Stimulated activated CD8-positive, alpha-beta memory T cell treated with anti-CD3 and anti-CD28 coated beads, Interleukin-2, amount 100 ng/mL, for 48 hours (primary cell): ENCODE data around the gene CDK11A.

Experiments used
- DNase-seq, 2 donors: peaks; one replicate each; pipeline ENCODE4 v3.0.0-alpha.2; 2020; ENCODE audit warnings: low read depth in 2 of 2

The CDK11A gene

DNA sequence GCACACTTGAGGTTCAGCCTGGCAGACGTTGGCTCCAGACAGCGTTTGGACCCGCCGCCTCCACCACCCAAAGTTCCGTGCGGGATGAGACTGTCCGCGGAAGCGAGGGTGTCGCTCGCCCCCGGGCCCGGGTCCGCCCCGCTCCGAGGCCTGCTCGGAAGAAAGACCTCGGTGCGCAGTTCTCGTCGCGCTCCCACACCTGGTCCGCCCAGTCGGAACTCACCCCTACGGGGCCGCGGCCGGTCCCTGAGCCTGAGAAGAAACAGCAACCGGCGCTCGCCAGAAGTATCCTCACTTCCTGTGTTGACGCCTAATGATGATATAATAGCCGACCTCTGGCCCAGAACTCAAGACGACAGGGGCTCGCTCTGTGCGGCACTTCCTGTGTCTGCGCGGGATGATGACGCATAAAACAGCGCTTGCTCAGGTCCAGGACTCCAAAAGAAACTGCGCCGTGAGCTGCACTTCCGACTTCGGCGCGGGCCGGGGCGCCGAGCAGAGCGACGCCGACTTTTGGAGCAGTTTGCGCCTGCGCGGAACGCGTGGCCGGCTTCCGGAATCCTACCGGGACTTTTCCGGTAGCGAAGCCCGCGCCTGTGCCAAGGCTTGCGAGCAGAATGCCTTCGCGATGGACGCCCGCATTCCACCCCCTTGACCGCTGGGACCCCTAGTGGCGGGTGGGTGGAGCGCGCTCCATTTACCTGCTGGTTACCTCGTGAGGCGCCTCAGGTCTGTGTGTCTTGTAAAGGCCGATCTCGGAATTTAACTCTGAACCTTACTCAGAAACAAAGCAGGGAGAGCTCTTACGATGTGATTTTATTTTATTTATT, at the start of gene CDK11A:
Gene CDK11A, minus strand, starts transcription at position 323 of the 830 bp plus-strand sequence. CDS start 1,539 bp downstream, outside the sequence.
- DNase-seq, result peak; percentile 94 to 98

DNA sequence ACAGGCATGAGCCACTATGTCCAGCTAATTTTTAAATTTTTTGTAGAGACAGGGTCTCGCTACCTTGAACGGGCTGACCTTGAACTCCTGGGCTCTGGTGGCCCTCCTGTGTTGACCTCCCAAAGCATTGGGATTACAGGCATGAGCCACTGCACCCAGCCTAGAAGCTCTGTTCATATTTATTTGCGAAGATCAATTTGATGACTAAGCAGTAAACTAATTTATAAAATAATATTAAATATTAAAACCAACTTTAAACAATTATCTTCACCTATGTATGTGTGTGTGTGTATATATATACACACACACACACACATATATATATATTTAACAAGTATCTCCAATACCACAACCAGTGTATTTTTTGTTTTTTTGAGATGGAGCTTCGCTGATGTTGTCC, 49.7 kb upstream of the CDK11A start:
- no peak for DNase-seq

DNA sequence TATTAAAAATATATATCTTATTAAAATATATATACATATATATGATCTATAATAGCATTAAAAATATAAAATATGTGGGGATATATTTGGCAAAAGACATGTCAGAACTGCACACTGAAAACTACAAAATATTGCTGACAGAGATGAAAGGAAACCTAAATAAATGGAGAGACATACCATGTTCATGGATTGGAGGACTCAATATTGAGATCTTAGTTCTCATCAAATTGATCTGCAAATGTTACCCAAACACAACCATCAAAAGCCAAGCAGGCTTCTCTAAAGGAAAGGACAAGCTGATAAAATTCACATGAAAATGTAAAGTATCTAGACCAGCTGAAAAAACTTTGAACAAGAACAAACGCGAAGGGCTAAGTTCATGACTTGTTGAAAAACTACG, 46.9 kb upstream of the CDK11A start:
- no peak for DNase-seq

DNA sequence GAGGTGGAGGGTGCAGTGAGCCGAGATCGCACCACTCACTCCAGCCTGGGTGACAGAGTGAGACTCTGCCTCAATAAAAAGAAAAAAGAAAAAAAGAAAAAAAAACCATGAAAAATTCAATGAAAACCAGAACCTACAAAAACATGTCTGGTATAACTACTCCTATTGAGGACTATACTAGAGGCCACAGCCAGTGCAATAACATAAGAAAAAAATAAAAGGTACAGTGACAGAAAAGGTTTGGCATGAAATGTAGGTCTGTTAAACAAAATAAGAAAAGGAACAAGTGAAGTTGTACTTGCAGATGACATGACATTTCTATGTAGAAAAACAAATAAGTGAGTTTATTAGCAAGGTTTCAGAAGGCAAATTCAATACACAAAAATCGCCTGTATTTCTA, 45.9 kb upstream of the CDK11A start:
- DNase-seq, result no peak

DNA sequence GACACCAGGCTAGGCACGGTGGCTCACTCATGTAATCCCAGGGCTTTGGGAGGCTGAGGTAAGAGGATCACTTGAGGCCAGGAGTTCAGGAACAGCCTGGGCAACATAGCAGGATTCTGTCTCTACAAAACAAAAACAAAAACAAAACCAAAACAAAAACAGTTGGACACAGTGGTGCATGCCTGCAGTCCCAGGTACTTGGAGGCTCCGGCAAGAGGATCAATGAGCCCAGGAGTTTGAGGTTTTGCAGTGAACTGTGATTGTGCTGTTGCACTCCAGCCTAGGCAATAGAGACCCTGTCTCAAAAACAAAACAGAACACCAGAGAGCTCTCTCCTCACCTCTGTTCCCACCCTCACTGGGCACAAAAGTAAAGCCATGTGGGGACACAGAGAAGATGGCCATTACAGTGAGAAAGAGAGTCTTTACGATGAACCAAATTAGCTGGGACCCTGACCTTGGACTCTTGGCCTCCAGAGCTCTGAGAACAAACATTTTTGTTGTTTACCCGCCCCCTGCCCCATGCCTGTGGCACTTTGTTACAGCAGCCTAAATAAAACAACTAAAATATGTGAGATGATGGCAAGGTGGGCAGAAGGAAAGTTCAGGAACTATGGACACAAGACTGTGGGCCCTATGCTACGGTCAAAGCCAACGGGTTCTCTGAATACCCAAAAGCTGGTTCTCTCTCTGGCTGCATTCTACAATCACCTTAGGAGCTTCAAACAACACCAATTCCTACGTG, 44.3 kb upstream of the CDK11A start:
- no peak for DNase-seq

DNA sequence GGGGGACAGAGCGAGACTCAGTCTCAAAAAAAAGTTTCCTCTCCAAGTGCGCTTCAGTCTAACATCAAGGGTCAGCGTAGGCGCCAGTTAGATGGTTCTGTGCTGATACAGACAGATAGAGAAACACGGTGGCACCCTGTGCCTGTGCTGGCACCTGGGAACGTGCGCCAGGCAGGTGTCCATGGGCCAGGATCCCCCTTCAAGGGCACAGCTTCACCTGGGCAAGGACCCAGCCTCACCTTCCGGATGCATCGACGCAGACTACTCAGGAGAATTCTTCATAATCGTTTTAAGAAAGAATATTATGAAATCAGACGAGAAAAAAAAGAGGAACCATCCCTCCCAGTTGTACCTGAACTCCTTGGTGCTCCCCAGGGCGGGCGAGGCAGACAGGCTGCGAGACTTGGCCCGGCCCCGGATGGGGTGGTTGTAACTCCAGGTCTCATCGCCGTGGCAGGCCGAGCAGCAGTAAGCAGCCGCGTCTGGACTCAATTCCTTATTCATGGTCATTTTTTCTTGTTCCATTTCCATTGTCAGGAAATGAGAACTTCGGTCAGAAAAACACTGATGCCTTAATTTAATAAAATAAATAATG, 40.8 kb upstream of the CDK11A start:
- DNase-seq, result no peak

DNA sequence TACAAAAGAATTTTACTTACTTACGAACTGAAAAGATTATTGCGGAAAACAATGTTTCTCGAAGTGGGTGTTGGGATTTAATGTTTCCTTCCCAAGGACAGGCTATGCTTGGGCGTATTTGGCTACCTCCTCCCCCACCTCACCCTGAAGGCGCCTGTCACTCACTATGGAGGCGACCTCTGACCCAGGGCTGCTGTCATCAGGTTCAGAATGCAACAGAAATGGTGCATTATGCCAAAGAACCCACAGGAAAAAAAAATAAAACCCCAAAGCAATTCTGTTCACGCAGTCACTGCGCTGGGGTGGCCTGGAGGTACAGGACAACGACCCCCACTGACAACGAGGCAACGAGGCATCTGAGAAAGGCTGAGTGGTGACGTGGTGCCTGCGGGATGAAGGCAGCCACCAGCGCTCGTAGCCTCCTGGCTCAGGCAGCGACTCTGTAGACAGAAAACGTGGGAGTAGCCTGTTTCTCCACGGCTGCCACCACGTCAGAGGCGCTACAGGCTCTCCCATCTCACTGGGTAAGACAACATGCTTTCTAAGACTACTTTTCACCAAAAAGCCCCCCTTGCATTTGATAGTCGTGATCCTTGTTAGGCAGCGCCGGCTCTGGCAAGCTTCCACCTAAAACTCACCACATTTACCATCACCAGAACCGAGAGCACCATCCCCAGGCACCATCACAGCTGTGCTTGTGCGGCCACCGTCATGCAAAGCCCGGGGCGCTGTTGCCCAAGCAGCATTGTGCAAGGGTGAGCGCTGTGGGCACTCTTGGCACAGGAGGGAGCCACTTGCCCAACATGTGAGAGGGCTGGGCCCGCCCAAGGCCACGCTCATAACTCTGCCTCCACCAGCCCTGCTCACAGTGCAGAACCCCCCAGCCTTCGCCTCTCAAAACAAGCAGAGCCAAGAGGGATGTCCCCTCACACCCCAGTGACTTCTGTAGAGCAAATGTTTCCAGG, 39.8 kb upstream of the CDK11A start:
- DNase-seq, result no peak

DNA sequence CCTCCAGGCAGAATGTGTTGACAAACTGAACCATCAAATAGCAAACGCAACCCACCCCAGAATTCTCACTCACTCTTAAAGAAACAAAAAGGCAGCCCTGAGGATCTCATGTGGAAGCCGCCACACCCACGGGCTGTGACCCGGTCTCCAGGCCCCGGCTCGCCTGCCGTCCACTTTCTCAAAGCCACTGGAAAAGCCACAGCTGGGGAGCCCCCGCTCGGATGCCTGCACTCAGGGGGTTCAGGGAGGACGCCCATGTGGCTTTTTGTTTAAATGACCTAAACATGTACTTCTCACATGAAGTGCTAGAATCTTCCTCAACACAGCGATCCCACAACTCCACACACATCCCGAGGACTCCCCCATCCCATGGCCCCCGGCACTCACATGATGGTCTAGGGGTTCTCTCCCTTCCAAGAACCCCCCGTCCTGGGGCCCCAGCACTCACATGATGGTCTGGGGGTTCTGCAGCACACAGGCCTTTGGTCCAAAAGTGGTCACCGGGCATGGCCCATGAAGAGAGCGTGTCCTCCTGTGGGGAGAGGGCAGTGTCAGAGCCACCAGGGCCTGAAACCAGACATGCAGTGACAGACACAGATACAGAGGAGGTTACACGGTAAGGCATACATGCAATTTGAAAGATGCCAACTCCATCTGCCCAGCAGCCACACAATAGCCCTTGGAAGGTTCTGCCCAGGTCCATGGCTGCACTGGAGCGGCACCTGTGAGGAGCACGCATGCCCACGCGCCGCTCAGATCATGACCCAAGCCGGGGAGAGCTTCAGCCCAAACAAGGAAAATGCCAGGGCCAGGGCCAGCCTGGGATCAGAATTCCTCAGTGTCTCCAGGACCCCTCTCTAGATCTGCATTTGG, 37.6 kb upstream of the CDK11A start:
- DNase-seq, result no peak

DNA sequence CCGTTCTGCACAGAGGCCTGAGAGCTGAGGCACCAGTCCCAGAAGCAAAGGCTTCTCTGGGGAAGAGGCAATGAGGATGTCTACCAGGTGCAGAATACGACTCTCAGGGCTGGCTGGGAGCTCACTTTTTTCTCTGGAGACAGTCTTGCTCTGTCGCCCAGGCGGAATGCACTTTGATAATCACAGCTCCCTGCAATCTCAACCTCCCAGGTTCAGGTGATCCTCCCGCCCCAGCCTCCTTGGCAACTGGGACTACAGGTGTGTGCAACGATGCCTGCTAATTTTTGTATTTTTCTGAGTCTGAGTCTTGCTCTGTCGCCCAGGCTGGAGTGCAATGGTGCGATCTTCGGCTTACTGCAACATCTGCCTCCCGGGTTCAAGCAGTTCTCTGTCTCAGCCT, 36.6 kb upstream of the CDK11A start:
- no peak for DNase-seq

DNA sequence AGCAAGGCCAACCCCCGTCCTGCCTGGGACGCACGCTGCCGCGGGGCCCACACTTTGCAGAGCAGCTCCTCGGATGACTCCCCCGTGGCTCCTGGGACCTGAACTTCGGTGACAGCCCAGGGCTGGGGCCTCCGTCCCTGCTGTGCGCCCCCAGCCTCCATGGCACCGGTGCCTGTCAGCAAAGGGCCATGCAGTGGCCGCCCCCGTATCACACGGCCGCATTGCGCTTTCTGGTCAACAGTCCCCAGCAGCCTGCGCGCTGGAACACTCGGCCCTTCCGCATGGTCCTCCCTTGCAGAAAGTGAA, 36.1 kb upstream of the CDK11A start:
- DNase-seq, result no peak

DNA sequence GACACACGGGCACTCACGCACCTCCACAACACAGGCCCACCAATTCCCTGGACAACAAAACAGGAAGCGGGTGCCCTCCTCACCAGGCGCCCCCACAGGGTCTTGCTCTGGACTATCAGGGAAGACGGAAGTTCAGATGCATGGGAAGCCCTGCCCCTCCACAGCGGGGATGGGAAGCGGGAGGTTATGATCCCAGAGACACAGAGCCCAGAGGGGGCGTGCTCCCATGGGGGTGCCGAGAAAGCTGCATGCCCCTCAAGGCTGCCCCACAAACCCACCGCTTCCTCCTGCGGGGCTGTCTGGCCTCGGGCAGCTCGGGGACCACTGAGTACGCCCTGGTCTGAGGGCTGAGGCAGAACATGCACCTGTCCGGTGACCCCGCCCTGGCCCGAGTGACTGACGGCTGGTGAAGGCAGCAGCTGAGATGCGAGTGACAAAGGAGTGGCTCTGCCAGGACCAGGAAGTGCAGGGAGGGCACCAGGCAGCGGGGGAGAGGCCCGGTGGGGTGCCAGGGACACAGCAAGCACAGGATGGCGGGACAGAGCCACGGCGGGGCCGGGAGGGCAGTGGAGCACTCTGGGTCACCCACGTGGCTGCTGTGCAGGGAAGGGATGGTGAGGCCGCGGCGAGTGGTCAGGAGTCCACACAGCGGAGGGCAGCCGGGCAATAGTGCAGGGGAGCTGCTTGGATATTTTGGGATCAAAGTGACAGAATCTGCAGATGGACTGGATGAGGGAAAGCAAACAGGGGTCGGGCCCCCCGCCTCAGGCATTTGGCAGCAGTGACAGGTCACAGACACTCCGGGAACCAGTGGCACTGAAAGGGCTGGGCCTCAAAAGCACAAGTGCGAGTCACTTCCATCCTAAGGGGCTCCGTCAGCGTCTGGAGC, 35.5 kb upstream of the CDK11A start:
- no peak for DNase-seq

DNA sequence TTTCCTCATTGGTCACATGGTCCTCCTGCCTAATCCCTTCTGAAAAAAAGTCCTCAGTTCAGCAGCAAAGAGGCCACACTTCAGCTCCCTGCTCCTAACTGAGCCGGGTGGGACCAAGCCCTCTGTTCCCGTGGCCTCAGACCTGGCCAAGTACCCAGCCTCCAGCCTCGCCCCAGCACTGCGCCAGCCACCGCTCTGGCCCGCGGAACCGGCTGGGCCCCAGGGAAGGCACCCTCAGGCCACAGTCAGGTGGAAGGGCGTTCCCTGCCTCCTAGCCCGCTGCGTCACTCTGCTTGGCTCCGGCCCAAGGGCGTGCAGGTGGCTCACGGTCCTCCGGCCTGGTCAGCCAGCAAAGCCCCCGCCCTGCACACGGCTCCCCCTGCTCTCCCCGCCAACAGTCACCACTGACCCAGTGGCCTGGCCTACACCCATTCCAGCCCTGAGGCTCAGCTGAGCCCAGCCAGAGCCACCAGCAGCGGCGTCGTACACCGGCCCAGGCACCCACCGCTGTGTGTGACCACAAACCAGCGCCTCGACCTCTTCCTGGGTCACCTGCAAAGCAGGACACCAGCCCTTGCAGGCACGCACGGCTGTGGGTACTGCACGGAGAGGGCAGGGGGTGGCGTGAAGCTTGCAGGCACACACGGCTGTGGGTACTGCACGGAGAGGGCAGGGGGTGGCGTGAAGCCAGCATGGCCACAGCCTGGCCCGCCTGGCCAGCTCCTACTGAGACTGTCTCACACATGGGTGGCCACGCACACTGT, 34.7 kb upstream of the CDK11A start:
- DNase-seq, result no peak

DNA sequence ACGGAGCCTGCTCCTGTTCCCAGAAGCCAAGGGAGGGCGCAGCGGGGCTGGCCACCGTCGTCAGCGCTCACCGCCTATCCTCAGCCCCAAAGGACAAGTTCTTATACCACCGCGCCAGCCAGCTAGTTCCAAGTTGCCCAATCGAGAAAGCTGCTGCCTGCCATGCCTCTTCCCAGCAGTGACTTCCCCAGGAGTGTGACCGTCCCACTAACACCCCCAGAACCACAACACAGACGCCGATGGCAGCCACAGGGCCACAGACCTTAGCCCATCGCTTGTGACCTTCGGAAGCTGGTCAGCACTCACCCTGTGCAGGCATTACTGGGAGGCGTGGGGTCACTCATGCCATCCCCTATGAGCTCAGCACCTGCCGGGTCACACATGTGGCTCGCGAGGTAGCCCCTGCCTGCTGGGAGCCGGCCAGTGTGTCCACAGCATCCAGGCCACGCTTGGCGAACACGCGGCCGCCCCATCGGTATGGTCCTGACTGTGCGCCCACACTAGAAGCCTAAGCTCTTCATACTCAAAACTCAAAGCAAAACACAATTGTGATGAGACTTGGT, 34.0 kb upstream of the CDK11A start:
- DNase-seq, result no peak

DNA sequence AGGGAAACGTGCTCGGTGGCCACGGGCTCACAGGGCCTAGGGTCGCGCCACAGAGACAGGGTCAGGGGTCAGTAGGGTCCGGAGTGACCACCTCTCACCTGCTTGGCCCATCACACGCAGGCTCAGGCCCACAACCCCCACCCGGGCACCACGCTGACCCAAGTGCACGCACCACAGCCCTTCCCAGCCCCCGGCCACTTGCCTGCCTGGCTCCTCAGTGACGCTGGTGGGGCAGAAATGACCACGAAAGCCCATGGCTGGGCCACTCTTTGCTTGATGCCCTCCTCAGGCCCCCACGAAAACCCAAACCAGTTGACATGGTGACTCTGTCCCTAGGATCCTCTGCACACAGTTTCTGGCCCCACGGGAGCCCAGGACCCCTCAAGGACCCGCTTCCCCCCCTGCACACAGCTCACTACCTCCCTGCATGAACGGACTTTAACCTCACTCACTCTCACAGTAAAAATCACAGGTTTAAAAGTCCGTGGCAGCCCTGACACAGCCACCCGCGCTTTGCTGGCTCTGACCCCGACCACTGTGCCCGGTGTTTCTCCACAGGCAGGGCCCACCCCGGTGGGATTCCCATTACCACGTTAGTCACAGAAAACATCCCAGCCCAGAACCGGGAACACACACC, 33.4 kb upstream of the CDK11A start:
- DNase-seq, result no peak

DNA sequence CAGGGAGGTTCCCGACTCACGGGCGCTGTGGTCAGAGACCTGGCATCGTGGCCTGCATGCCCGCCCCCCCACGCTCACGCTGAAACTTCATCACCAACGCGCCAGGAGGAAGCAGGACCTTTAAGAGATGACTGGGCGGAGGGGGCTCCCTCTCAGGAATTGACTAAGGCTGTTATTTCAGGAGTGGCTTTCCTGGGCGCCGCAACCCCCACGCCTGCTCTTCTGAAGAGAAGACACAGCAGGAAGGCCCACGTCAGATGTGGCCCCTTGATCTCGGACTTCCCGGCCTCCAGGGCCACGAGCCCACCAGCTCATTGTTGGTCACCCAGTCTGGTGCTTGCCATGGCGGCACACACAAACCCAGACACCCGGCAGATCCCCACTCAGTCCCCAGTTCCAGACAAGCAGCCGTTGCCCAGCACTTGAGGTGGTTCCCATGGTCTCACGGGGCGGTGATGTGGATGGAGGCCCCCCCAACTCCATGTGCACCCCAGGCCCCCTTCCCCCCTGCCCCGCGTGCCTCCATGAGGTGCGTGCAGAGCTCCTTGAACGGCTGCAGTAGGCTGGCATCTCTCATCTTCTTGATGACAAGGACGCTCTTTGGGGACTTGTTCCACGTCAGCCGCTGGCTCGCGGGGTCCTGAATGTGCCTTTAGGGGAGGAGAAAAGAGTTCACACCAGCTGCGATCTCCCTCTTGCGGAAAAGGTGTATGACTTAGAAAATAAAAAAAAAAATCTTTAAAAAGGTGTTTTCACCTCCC, 32.7 kb upstream of the CDK11A start:
- DNase-seq, result no peak

DNA sequence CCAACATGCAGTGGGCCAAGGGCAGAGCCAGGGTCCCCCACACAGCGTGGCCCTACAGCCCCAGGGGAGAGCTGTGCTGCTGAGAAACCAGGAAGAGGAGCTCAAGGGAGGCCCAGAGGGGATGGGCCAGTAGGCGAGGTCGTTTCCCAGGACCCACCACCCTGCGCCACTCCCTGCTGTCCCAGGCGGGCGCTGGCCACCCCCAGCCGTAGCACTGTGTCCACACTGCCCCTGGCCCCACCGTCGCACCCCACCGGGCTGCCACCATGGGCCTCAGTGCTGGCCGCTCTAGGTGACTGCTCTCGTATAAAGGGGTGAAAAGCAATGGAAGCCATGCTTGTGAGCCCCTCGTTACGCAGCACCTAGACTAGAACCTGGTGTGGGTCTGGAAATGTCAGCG, 31.7 kb upstream of the CDK11A start:
- no peak for DNase-seq

DNA sequence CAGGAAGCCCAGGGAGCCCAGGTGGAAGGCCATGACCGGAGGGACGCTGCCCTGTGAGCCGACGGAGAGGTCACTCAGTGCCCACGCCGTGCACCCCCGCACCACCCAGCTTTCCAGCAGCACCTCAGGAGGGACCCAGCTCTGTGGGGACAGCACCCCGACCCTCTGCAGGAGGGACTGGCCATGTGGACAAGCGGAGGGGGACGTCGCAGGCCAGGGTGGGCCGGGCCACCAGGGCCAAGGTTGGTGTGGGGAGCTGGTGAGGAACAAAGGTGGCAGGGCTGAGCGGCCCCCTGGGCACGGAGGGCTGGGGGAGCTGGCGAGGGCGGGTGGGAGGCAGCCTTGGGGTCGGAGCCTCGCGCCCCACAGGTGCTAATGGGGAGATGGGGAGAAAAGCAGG, 31.3 kb upstream of the CDK11A start:
- DNase-seq, result no peak
